ENCODE data around the gene LYSMD2. TPM values are rescaled to one million over a fixed set of nuclear protein-coding genes. Genes with fewer than 3 reads are reported as not detected.

LYSMD2 gene
- total RNA-seq, 1 donor from 2014 or later: 15.5 TPM

GRCh38 chr15:51721199-51721960 lies 16.1 kb downstream of the LYSMD2 start:
- Mint-ChIP-seq H3K36me3 (ENCODE audit: low read depth) (peaks cover 28% of the 10 kb centered on the region), H3K27me3 (no peaks in the 10 kb centered on the region), H3K4me1 (peaks cover 11% of the 10 kb centered on the region), H3K9me3 (no peaks in the 10 kb centered on the region), H3K27ac (no peak overlapping the region), H3K4me3 (no peak overlapping the region)
- DNase-seq: no peak
- intact Hi-C loops (cut with micrococcal nuclease): no loop called here

- Mint-ChIP-seq H3K27me3 (no peaks in the 10 kb centered on the region), H3K36me3 (ENCODE audit: low read depth) (peaks cover 26% of the 10 kb centered on the region), H3K4me1 (peaks cover 8% of the 10 kb centered on the region), H3K9me3 (no peaks in the 10 kb centered on the region), H3K4me3 (no peak overlapping the region), H3K27ac (no peak overlapping the region)
- DNase-seq: no peak
- intact Hi-C loops (cut with micrococcal nuclease): no loop called here
Measured at GRCh38 chr15:51720201-51720995, 17.1 kb downstream of the LYSMD2 start.

GRCh38 chr15:51718746-51719145 lies 18.7 kb downstream of the LYSMD2 start:
- Mint-ChIP-seq H3K9me3 (no peaks in the 10 kb centered on the region), H3K27me3 (no peaks in the 10 kb centered on the region), H3K36me3 (ENCODE audit: low read depth) (peaks cover 20% of the 10 kb centered on the region), H3K27ac (no peak overlapping the region), H3K4me1 (peaks cover 2% of the 10 kb centered on the region), H3K4me3 (no peak overlapping the region)
- intact Hi-C loops (cut with micrococcal nuclease): no loop called here
- no peak for DNase-seq

GRCh38 chr15:51718219-51718618 lies 19.2 kb downstream of the LYSMD2 start:
- H3K27me3 Mint-ChIP-seq: no peaks in the 10 kb centered on the region
- H3K27ac Mint-ChIP-seq: no peak overlapping the region
- H3K36me3 Mint-ChIP-seq (ENCODE audit: low read depth): peaks cover 20% of the 10 kb centered on the region
- peaks cover 2% of the 10 kb centered on the region for H3K4me1 Mint-ChIP-seq
- intact Hi-C loops (cut with micrococcal nuclease): no loop called here
- no peak for DNase-seq
- H3K9me3 Mint-ChIP-seq: no peaks in the 10 kb centered on the region
- no peak overlapping the region for H3K4me3 Mint-ChIP-seq

GRCh38 chr15:51714911-51715310 lies 22.5 kb downstream of the LYSMD2 start:
- DNase-seq: no peak
- intact Hi-C loops (cut with micrococcal nuclease): no loop called here
- Mint-ChIP-seq H3K27ac (no peak overlapping the region), H3K27me3 (no peaks in the 10 kb centered on the region), H3K36me3 (ENCODE audit: low read depth) (no peaks in the 10 kb centered on the region), H3K9me3 (no peaks in the 10 kb centered on the region), H3K4me3 (no peak overlapping the region), H3K4me1 (no peaks in the 10 kb centered on the region)

- Mint-ChIP-seq H3K36me3 (ENCODE audit: low read depth) (no peaks in the 10 kb centered on the region), H3K9me3 (no peaks in the 10 kb centered on the region), H3K4me1 (no peaks in the 10 kb centered on the region), H3K4me3 (no peak overlapping the region), H3K27me3 (no peaks in the 10 kb centered on the region), H3K27ac (no peak overlapping the region)
- intact Hi-C loops (cut with micrococcal nuclease): no loop called here
- DNase-seq: no peak
Measured at GRCh38 chr15:51714162-51714561, 23.3 kb downstream of the LYSMD2 start.

- H3K4me1 Mint-ChIP-seq: no peaks in the 10 kb centered on the region
- intact Hi-C loops (cut with micrococcal nuclease): loop anchor here (10.0 kb wide), 1 partner anchor 46 kb away; the partner anchor contains the start of gene TMOD2
- DNase-seq: no peak
- no peak overlapping the region for H3K27ac Mint-ChIP-seq
- H3K27me3 Mint-ChIP-seq: peaks cover 2% of the 10 kb centered on the region
- no peak overlapping the region for H3K4me3 Mint-ChIP-seq
- no peaks in the 10 kb centered on the region for H3K36me3 Mint-ChIP-seq (ENCODE audit: low read depth)
- H3K9me3 Mint-ChIP-seq: no peaks in the 10 kb centered on the region
Measured at GRCh38 chr15:51709031-51709430, 28.4 kb downstream of the LYSMD2 start.

GRCh38 chr15:51708013-51708412 lies 29.4 kb downstream of the LYSMD2 start:
- no peak for DNase-seq
- intact Hi-C loops (cut with micrococcal nuclease): loop anchor here (10.0 kb wide), 1 partner anchor 47 kb away; the partner anchor contains the start of gene TMOD2
- Mint-ChIP-seq H3K27me3 (peaks cover 4% of the 10 kb centered on the region), H3K36me3 (ENCODE audit: low read depth) (no peaks in the 10 kb centered on the region), H3K9me3 (no peaks in the 10 kb centered on the region), H3K27ac (no peak overlapping the region), H3K4me1 (no peaks in the 10 kb centered on the region), H3K4me3 (no peak overlapping the region)

GRCh38 chr15:51706926-51707608 lies 30.4 kb downstream of the LYSMD2 start:
- Mint-ChIP-seq H3K4me3 (no peak overlapping the region), H3K4me1 (no peaks in the 10 kb centered on the region), H3K9me3 (no peaks in the 10 kb centered on the region), H3K36me3 (ENCODE audit: low read depth) (no peaks in the 10 kb centered on the region), H3K27ac (no peak overlapping the region), H3K27me3 (peaks cover 4% of the 10 kb centered on the region)
- DNase-seq: no peak
- intact Hi-C loops (cut with micrococcal nuclease): loop anchor here (10.0 kb wide), 1 partner anchor 48 kb away; the partner anchor contains the start of gene TMOD2

GRCh38 chr15:51706291-51706690 lies 31.2 kb downstream of the LYSMD2 start:
- intact Hi-C loops (cut with micrococcal nuclease): loop anchor here (10.0 kb wide), 1 partner anchor 49 kb away; the partner anchor contains the start of gene TMOD2
- Mint-ChIP-seq H3K4me3 (no peak overlapping the region), H3K27me3 (peaks cover 6% of the 10 kb centered on the region), H3K4me1 (no peaks in the 10 kb centered on the region), H3K9me3 (no peaks in the 10 kb centered on the region), H3K27ac (no peak overlapping the region), H3K36me3 (ENCODE audit: low read depth) (no peaks in the 10 kb centered on the region)
- no peak for DNase-seq

GRCh38 chr15:51702710-51703109 lies 34.7 kb downstream of the LYSMD2 start:
- Mint-ChIP-seq H3K4me3 (no peak overlapping the region), H3K9me3 (peaks cover 4% of the 10 kb centered on the region), H3K27ac (no peak overlapping the region), H3K36me3 (ENCODE audit: low read depth) (no peaks in the 10 kb centered on the region), H3K4me1 (no peaks in the 10 kb centered on the region), H3K27me3 (peaks cover 25% of the 10 kb centered on the region)
- intact Hi-C loops (cut with micrococcal nuclease): loop anchor here (10.0 kb wide), 1 partner anchor 52 kb away; the partner anchor contains the start of gene TMOD2
- no peak for DNase-seq

GRCh38 chr15:51699373-51699772 lies 38.1 kb downstream of the LYSMD2 start:
- no peak overlapping the region for H3K27ac Mint-ChIP-seq
- intact Hi-C loops (cut with micrococcal nuclease): no loop called here

GRCh38 chr15:51697163-51697562 lies 40.3 kb downstream of the LYSMD2 start:
- peaks cover 28% of the 10 kb centered on the region for H3K27me3 Mint-ChIP-seq
- intact Hi-C loops (cut with micrococcal nuclease): no loop called here
- no peak for DNase-seq
- no peaks in the 10 kb centered on the region for H3K36me3 Mint-ChIP-seq (ENCODE audit: low read depth)
- H3K4me1 Mint-ChIP-seq: peaks cover 8% of the 10 kb centered on the region
- H3K27ac Mint-ChIP-seq: no peak overlapping the region
- H3K4me3 Mint-ChIP-seq: no peak overlapping the region
- H3K9me3 Mint-ChIP-seq: peaks cover 8% of the 10 kb centered on the region

More at GRCh38 chr15:51699373-51699772, 38.1 kb downstream of the LYSMD2 start:
- no peak overlapping the region for H3K4me3 Mint-ChIP-seq
- peaks cover 1% of the 10 kb centered on the region for H3K4me1 Mint-ChIP-seq
- peaks cover 4% of the 10 kb centered on the region for H3K9me3 Mint-ChIP-seq
- peaks cover 24% of the 10 kb centered on the region for H3K27me3 Mint-ChIP-seq
- H3K36me3 Mint-ChIP-seq (ENCODE audit: low read depth): no peaks in the 10 kb centered on the region
- no peak for DNase-seq
